Activated CD8-positive, alpha-beta memory T cell treated with anti-CD3 and anti-CD28 coated beads, Interleukin-2, amount 50 U/mL, for 4 hours (primary cell): ENCODE data around the gene CDC42SE2.
"Not testable (repeated sequence)": the region's sequence is repeated elsewhere in the genome, so short reads cannot be mapped to it uniquely, and the experiment has no call there.

Experiments
- DNase-seq: peaks from one replicate; pipeline ENCODE4 v3.0.0-alpha.2; 2020

The CDC42SE2 gene

GRCh38 chr5:131373265-131373664 lies 109.4 kb downstream of the CDC42SE2 start:
- no peak for DNase-seq

- no peak for DNase-seq
Measured at GRCh38 chr5:131375351-131375750, 111.5 kb downstream of the CDC42SE2 start.

GRCh38 chr5:131377346-131377745 lies 113.5 kb downstream of the CDC42SE2 start:
- no peak for DNase-seq

- no peak for DNase-seq
Measured at GRCh38 chr5:131377785-131378325, 114.0 kb downstream of the CDC42SE2 start.

GRCh38 chr5:131378721-131379541 lies 115.1 kb downstream of the CDC42SE2 start:
- no peak for DNase-seq

GRCh38 chr5:131379723-131380122 lies 115.9 kb downstream of the CDC42SE2 start:
- peak; percentile 65 for DNase-seq

- DNase-seq = not testable (repeated sequence)
Measured at GRCh38 chr5:131380238-131380637, 116.4 kb downstream of the CDC42SE2 start.

- no peak for DNase-seq
Measured at GRCh38 chr5:131381021-131381420, 117.2 kb downstream of the CDC42SE2 start.

- DNase-seq = no peak
Measured at GRCh38 chr5:131381777-131382176, 117.9 kb downstream of the CDC42SE2 start.

GRCh38 chr5:131382407-131383395 lies 118.8 kb downstream of the CDC42SE2 start:
- peak; percentile 35 for DNase-seq

- DNase-seq = no peak
Measured at GRCh38 chr5:131384173-131384572, 120.3 kb downstream of the CDC42SE2 start.

GRCh38 chr5:131384616-131385214 lies 120.9 kb downstream of the CDC42SE2 start:
- DNase-seq = peak; percentile 42

GRCh38 chr5:131386124-131386523 lies 122.3 kb downstream of the CDC42SE2 start:
- no peak for DNase-seq

GRCh38 chr5:131386779-131387178 lies 122.9 kb downstream of the CDC42SE2 start:
- no peak for DNase-seq

- no peak for DNase-seq
Measured at GRCh38 chr5:131387255-131387654, 123.4 kb downstream of the CDC42SE2 start.

GRCh38 chr5:131389096-131389868 lies 125.4 kb downstream of the CDC42SE2 start:
- DNase-seq = no peak

GRCh38 chr5:131389869-131390265 lies 126.0 kb downstream of the CDC42SE2 start:
- no peak for DNase-seq

- no peak for DNase-seq
Measured at GRCh38 chr5:131392466-131393095, 128.7 kb downstream of the CDC42SE2 start.

- no peak for DNase-seq
Measured at GRCh38 chr5:131393498-131393968, 129.7 kb downstream of the CDC42SE2 start.

- DNase-seq = no peak
Measured at GRCh38 chr5:131394128-131394527, 130.3 kb downstream of the CDC42SE2 start.

GRCh38 chr5:131396015-131396414 lies 132.2 kb downstream of the CDC42SE2 start:
- no peak for DNase-seq
